Activated naive CD4-positive, alpha-beta T cell (primary cell): ENCODE data around the gene POU6F1.
A peak's percentile ranks its signal among the peaks of the same experiment; 100 is the strongest.
"Not testable (repeated sequence)": the region's sequence is repeated elsewhere in the genome, so short reads cannot be mapped to it uniquely, and the experiment has no call there.

Source experiments
- DNase-seq, 4 experiments: peaks; one replicate each; lab custom pipeline; 2025; lab: John Stamatoyannopoulos, UW

POU6F1 gene

DNA sequence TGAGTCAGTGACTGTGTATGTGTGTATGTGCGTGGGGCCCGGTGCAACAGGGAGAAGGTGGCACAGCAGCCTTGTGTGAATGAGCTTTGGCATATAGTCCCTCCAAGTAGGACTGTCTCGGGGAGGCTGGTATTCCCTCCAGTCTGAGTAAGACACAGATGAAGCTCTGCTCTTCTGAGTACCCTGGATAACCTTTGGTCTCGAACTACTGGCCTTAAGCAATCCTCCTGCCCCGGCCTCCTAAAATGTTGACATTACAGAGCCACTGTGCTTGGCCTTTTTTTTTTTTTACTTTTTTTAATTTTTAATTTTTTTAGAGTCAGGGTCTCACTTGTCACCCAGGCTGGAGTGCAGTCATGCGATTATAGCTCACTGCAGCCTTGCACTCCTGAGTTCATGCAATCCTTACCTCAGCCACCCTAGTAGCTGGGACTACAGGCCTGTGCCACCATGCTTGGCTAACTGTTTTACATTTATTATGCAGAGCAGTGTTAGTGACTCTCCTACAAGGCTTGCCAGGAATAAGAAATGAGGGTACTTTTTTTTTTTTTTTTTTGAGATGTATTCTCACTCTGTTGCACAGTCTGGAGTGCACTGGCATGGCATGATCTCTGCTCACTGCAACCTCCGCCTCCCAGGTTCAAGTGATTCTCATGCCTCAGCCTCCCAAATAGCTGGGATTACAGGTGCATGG is 11.4 kb upstream of the POU6F1 start:
- no peak for DNase-seq

DNA sequence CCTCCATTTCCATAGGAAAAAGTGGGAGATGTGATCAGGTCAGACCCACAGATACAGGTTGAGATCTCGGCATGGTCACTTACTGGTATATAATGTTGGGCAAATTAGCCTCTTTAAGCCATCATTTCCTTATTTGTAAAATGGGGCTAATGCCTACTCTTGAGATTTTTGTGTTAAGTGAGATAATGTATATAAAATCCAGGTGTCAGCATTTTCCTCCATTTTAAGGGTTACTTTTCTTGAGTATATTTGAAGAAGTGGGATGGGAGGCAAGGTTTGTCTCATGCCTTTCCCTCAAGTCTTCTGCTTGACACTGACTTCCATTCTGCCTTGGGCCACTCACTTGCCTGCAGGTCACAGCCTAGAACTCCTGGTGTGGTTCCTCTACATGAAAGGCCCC is 10.1 kb upstream of the POU6F1 start:
- DNase-seq, result no peak

GRCh38 chr12:51227112-51227511 is 9.2 kb upstream of the POU6F1 start:
- DNase-seq, result not testable (repeated sequence)

DNA sequence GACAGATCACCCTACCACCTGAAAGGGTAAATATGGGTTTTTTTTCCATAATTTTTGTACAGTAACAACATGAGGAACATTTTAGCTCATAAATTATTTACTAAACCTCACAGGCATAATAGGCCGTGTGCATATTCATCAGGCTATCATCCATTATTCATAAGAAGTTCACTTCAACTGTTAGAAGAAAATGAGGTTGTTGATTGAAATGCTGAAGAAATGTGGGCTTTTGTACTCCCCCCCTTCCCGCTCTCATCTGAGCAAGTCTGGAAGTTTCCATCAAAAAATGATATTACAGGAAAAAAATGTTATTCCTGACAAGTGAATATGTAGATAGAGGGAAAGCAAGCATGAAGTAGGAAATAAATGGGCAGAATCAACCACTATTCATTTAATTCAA is 7.9 kb upstream of the POU6F1 start:
- DNase-seq, result no peak

DNA sequence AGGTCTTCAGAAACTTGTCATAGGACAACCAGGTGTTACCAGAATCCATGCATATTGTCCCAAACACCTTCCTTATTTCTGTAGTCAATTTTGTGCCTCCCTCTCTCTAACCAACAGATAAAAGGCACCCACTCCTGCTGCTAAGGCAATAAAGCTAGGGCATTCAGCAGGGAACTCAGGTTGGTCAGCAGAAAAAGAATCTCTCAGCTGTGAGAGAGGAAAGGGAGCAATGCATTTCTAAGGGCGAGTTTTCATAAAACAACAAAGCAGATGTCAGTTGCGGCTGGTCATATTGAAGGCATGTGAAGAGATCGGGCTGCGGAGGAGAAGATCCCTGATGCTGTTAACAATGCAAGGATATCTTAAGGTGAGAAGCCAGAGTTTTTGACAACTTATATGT is 7.4 kb upstream of the POU6F1 start:
- no peak for DNase-seq

DNA sequence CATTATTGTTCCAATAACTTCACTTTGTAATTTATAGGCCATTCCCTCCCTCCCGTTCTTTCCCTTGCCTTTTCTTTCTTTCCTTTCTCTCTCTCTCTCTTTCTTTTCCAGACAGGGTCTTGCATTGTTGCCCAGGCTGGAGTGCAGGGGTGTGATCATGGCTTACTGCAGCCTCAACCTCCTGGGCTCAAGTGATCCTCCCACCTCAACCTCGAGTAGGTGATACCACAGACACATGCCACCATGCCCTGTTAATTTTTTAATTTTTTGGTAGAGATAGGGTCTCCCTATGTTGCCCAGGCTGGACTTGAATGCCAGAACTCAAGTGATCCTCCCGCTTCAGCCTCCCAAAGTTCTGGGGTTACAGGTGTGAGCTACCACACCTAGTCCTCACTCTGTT is 6.8 kb upstream of the POU6F1 start:
- DNase-seq, result no peak

GRCh38 chr12:51222461-51222860 is 4.6 kb upstream of the POU6F1 start:
- no peak for DNase-seq

DNA sequence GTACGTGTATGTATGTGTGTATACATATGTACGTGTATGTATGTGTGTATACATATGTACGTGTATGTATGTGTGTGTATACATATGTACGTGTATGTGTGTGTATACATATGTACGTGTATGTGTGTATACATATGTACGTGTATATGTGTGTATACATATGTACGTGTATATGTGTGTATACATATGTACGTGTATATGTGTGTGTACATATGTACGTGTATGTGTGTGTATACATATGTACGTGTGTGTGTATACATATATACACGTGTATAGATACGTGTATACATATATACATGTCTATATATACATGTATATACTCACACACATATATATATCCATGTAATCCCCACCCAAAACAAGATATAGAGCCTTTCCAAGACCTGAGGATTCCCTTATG is 2.0 kb upstream of the POU6F1 start:
- not testable (repeated sequence) for DNase-seq

DNA sequence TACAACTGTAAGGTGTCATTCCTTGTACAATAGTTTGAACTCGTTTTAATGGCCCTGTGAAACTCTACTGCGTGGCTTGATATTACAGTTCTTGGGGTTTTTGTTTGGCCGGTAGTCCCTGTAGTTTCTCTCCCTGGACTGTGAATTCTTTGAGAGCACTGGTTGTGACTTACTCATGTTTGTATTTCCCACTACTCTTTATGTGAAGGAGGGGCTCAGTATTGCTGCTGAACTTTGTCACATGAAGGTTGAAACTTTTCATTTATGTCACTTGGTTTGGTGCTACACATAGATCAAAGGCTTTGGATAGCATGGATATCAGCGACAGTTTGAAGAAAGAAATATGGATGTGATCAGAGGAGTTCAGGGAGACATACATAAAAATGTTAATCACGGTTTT is 1.5 kb upstream of the POU6F1 start:
- no peak for DNase-seq

- DNase-seq, result no peak
Observed at GRCh38 chr12:51218607-51219161, 822 bp upstream of the POU6F1 start.

DNA sequence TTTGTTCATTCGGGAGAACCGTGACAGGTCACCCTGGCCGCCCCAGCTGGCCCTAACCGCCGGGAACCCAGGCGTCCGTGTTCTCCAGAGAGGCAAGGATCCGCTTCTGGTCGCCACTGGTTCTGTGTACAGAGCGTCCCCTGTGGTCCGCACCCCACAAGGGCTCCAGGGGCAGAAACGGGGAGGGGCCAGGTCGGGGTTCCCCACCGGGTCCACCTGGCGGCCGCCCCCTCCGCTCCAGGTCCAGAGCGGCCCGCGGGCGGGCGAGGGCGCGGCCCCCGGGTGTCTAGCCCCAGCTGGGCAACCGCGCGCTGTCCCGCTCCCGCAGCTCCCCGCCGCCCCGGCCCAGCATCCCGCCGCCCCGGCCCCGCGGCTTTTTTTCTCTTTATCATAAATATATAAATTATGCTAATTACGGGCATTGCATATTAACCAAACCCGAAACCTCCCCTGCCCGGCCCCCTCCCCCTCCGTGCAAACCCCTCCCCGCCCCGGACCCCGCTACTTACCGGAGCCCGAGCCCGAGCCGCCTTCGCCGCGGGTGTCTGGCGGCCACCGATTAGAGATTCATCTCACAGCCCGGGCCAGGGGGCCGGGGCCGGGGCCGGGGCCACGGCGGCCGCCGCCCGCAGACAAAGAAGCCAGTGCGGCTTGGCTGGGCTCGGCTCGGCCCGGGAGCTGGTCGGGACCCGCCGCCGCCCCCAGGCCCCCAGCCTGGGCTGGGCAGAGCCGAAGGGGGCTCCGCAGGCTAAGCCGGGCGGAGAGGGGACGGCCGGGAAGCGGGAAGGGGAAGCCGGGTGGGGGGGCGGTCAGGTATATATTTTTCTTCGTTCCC is 512 bp downstream of the POU6F1 start:
- DNase-seq, result peak in 3 of 4 experiments; percentile 31 to 63 (median 50)

- DNase-seq, result no peak
Observed at GRCh38 chr12:51216642-51217041, 1.2 kb downstream of the POU6F1 start.

GRCh38 chr12:51214895-51215294 is 3.0 kb downstream of the POU6F1 start:
- no peak for DNase-seq

GRCh38 chr12:51210690-51211395 is 7.0 kb downstream of the POU6F1 start:
- DNase-seq, result no peak

- no peak for DNase-seq
Observed at GRCh38 chr12:51209259-51209658, 8.6 kb downstream of the POU6F1 start.

GRCh38 chr12:51208016-51208660 is 9.7 kb downstream of the POU6F1 start:
- DNase-seq, result no peak

DNA sequence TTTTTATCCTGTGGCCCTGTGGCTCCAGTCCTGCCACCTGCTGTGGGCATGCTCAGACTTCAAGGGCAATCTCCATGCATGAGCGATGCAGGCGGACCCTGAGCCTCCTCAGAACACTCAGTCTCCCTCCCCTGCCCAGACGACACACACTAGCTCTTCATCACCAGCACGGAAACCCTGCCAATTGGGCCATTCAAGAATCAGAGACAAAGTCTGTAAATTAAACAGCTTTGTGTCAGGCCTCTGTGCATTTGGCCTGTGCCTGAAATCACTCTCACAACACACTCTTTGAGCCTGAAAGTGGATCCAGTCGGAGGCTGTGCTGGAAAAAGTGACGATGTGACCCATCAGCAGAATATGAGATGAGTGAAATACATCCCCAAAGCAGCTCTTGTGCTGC is 12.5 kb downstream of the POU6F1 start:
- DNase-seq, result no peak

DNA sequence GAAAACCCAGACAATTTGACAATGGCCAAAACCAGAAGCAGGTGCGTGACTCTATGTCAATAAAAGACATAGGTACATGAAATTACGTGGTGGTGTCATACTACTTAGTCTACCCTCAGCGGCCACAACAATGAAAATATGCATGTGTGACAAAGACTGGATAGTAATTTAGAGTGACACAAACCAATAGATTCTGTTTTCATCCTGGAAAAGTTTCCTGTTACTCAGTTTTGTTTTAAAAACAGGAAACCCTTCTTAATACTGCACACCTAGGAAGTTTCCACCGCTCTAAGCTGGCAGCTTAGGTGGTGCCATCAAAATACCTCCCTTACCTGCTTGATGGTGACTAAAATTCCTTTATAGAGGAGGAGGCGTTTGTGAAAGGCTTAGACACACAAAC is 15.1 kb downstream of the POU6F1 start:
- no peak for DNase-seq

DNA sequence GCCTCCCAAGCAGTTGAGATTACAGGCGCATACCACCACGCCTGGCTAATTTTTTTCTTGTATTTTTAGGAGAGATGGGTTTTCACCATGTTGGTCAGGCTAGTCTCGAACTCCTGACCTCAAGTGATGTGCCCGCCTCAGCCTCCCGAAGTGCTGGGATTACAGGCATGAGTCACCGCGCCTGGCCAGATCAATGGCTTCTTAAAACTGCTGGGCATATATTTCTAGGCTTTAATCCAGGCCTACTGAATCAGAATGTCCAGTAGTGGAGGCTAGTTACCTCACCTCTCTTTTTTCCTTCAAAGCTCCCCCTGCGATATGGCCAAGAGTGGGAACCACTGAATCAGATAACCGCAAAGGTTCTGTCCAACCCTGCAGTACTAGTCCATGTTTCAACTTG is 17.1 kb downstream of the POU6F1 start:
- no peak for DNase-seq

- no peak for DNase-seq
Observed at GRCh38 chr12:51200156-51200555, 17.7 kb downstream of the POU6F1 start.

DNA sequence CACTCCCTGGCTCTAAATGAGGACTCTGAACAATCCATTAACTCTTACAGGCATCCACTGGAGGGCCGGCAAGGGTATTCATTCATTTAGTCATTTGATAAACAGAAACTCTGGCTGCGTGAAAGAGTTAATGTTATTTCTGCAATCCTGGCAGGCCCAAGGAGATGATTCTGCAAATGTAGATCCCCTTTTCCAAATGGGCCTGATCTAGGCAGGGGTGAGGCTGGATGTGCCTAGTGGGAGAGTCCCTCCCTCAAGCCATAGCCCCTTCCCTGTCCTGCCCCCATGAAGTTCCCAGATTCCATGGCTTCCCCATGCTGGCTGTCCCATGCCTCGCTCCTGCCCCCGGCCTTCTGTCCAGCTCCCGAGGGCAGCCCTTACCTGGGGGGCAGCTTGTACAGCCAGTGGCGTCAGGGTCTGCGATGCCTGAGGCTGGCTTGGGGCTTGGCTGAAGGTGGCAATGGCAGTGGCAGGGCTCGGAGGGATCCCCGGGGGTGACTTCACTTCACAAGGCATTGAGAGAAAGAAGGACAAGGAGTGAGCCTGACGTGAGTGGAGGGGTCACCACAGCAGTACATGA is 18.4 kb downstream of the POU6F1 start:
- no peak for DNase-seq
